Sciatic nerve (tissue), 2 donors: ENCODE measurements around the gene TOR1A. TPM values are rescaled to one million over a fixed set of nuclear protein-coding genes. Genes with fewer than 3 reads are reported as not detected.

ENCODE experiments used
- ATAC-seq: fragments of 200-7000 bp; cut with Tn5 transposase; one replicate; pipeline ENCODE4 v1.9.1; 2020; ENCODE audit warnings: mild to moderate bottlenecking, moderate library complexity
- DNase-seq: peaks from one replicate; pipeline ENCODE4 v3.0.0-alpha.2; 2020; ENCODE audit warnings: low spot score
- intact Hi-C: fragments of 100-400 bp; cut with DNase I; formaldehyde crosslinking; loops from one replicate; pipeline ENCODE4 v1.14.2; 2022
- total RNA-seq: library from RNA; stranded (reverse); fragmentation: NEBNext Ultra II Directional; extraction: Animal tissue kit (Norgen Biotek cat#: 25700); gene quantifications from one replicate; pipeline ENCODE4 v1.2.1, GENCODE V29; 2021
- donor health status: DM: no; HTN: no; CAD: no.
- donor health status: DM: no; HTN: no; CAD: no.

Gene TOR1A, protein sequence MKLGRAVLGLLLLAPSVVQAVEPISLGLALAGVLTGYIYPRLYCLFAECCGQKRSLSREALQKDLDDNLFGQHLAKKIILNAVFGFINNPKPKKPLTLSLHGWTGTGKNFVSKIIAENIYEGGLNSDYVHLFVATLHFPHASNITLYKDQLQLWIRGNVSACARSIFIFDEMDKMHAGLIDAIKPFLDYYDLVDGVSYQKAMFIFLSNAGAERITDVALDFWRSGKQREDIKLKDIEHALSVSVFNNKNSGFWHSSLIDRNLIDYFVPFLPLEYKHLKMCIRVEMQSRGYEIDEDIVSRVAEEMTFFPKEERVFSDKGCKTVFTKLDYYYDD
- total RNA-seq: 24.6 TPM

DNA sequence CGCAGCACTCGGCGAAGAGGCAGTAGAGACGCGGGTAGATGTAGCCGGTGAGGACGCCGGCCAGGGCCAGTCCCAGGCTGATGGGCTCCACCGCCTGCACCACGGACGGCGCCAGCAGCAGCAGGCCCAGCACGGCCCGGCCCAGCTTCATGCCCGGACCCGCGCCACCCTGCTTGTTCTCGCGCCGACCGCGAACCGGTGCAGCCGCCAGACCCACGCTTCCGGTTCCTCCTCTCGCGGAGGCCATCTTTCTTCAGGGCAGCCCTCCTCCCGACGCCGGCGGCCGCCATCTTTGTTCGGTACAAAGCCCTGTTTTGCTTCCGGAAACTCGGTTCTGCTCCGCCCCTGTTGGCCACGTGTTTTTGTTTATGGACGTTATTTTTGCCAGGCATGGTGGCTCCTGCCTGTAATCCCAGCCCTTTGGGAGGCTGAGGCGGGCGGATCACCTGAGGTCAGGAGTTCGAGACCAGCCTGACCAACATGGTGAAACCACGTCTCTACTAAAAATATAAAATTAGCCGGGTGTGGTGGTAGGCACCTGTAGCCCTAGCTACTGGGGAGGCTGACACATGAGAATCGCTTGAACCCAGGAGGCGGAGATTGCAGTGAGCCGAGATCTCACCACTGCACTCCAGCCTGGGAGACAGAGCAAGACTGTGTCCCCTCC lies at the start of gene TOR1A:
Gene TOR1A (minus strand): TSS at position 202 of the 667 bp plus-strand sequence. CDS start 51 bp downstream, at position 151.
- intact Hi-C loops: no loop called here
- ATAC-seq: peak; percentile 98
- peak; percentile 96 for DNase-seq

- intact Hi-C loops: no loop called here
- ATAC-seq (no peak), DNase-seq (no peak)
Measured at GRCh38 chr9:129871046-129871445, 47.1 kb upstream of the TOR1A start.

DNA sequence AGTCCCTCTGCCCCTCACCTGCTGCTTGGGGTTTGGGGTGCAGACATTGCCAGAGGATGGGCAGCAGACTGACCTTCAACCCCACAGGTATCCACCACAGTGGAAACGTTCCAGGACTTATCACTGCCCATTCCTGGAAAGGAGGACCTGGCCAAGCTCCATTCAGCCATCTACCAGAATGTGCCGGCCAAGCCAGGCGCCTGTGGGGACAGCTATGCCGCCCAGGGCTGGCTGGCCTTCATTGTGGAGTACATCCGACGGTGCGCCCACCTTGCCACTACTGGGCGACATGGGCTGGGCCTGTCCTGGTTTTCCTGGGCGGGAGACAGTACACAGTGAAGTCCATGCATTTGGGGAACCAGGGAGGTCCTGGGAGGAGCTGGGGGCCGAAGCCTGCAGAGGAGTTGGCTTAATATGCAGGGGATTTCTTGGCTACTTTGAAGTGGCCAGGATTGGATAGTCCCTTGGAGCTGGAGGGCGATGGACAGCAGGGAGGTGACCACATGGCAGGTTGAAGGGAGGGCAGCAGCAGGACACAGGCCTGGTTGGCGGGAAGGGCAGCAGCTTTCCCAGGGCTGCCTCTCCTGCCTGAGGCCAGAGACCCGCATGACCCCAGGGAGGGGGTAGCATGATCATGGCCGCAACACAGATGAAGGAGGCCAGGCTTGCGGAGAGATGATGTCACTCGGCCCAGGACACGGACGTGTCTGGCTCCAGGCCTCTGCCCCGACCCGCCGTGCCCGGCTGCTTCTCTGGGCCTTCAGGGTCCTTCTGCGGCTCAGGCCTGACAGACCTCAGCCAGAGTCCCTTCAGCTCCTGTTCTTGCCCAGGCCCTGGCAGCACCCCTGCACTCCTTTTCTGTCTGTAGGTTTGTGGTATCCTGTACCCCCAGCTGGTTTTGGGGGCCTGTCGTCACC lies 45.9 kb upstream of the TOR1A start:
- ATAC-seq (no peak), DNase-seq (no peak)
- intact Hi-C loops: no loop called here

GRCh38 chr9:129868872-129869486 lies 45.0 kb upstream of the TOR1A start:
- ATAC-seq (peak; percentile 21), DNase-seq (no peak)
- intact Hi-C loops: no loop called here

GRCh38 chr9:129868023-129868871 lies 44.3 kb upstream of the TOR1A start:
- ATAC-seq (no peak), DNase-seq (no peak)
- intact Hi-C loops: no loop called here

GRCh38 chr9:129867136-129868022 lies 43.4 kb upstream of the TOR1A start:
- ATAC-seq: no peak
- intact Hi-C loops: no loop called here
- no peak for DNase-seq

DNA sequence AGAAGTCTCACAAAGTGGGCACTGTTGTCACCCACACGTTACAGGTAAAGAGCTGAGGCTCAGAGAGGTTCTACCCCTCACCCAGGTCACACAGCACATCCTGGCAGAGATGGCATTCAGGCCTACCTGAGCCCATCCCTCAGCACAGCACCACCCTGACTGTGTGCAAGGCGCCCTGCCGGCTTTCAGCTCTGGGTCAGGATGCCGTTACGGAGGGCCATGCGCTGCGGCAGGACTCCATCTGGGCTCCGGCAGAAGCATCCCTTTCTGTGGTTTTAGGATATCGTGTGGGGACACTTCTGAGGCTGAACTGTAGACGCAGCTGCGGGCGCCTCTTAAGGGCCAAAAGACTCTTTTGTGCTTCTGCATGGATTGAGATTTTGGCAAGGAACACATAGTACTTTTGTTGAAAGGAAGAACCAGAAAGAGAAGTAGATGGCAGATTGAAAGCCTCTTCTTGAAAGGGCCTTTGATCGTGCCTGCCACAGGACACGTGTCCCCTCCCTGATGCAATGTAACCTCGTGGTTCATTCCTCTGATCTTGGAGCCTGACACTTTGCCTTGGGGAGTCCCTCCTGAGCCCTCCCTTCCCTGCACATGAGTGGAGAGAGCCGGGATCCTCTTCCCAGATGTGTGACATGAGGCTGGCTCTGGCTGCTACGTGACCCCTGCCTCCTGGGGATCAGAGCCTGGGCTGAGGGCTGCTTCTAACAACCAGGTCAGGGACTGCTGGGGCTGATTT lies 42.6 kb upstream of the TOR1A start:
- intact Hi-C loops: no loop called here
- peak; percentile 59 for ATAC-seq
- DNase-seq: no peak

- intact Hi-C loops: no loop called here
- ATAC-seq: no peak
- DNase-seq: no peak
Measured at GRCh38 chr9:129865668-129866320, 41.9 kb upstream of the TOR1A start.

GRCh38 chr9:129864991-129865647 lies 41.2 kb upstream of the TOR1A start:
- intact Hi-C loops: no loop called here
- ATAC-seq (no peak), DNase-seq (no peak)

GRCh38 chr9:129863059-129863690 lies 39.2 kb upstream of the TOR1A start:
- ATAC-seq (no peak), DNase-seq (no peak)
- intact Hi-C loops: no loop called here

DNA sequence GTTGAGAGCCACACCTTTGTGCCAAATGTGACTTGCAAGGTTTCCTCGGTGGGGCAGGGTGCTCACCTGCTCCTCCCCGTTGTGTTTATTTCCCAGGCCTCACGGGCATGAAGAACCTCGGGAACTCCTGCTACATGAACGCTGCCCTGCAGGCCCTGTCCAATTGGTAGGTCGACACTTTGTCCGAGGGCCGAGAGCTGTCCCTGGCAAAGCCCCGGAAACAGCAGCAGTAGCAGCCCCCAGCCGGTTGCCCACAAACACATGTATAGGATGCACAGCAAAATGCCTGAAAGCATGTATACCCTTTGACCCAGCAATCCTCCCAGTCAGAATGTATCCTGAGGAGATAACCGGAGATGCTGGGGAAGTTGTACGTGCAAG lies 37.5 kb upstream of the TOR1A start:
- ATAC-seq (no peak), DNase-seq (no peak)
- intact Hi-C loops: no loop called here

DNA sequence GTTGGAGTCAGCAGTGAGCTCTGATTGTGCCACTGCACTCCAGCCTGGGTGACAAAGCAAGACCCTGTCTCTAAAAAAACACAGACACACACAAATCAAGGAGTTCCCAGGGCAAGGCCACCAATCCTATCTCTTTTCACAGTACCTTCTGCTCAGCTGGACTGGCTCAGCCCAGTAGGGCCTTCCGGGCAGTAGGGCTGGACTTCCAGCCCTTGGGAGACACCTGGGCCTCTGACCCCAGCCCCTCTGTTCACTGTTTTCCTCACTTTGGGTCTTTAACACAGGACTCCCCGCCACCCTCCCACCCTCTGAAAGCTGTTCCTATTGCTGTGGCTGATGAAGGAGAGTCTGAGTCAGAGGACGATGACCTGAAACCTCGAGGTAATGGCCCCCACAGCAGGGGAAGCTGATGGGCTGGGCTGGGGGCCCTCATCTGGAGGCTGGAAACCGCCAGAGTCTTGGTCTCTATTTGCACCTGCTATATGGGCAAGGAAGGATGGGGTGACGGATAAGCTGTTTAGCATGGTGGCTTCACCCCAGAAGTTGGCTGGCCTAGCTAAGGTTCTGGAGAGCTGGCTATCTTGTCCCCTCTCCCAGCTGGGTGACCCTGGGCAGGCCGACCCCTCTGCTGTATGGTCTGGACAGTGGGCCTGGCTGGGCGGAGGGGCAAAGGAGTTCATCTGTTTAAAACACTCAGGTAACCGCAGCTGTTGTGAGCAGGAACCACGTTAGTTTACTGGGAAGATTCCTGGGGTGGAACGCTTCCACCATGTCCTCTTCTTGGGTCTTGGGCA lies 36.9 kb upstream of the TOR1A start:
- intact Hi-C loops: no loop called here
- no peak for DNase-seq
- ATAC-seq: no peak

- ATAC-seq (no peak), DNase-seq (no peak)
- intact Hi-C loops: no loop called here
Measured at GRCh38 chr9:129858167-129858962, 34.4 kb upstream of the TOR1A start.

GRCh38 chr9:129857207-129857606 lies 33.3 kb upstream of the TOR1A start:
- intact Hi-C loops: no loop called here
- DNase-seq (no peak), ATAC-seq (no peak)
